Loucy (cell line): ENCODE data around the gene CFAP54.

ENCODE experiments used
- EZH2phosphoT487 ChIP-seq: fragments of 200-600 bp; IDR thresholded peaks from 2 replicates; pipeline ENCODE4 v1.6.1; 2018; ENCODE audit warnings: antibody characterized with exemption, mild to moderate bottlenecking, moderate library complexity, borderline replicate concordance
- TF ChIP-seq, protein P1 (sequence below): fragments of 200-600 bp; sonication (generic); conservative IDR thresholded peaks from 2 replicates; pipeline ENCODE4 v1.5.1; 2014; ENCODE audit warnings: mild to moderate bottlenecking, antibody characterized with exemption, low read length

- TF ChIP-seq, protein P1, sequence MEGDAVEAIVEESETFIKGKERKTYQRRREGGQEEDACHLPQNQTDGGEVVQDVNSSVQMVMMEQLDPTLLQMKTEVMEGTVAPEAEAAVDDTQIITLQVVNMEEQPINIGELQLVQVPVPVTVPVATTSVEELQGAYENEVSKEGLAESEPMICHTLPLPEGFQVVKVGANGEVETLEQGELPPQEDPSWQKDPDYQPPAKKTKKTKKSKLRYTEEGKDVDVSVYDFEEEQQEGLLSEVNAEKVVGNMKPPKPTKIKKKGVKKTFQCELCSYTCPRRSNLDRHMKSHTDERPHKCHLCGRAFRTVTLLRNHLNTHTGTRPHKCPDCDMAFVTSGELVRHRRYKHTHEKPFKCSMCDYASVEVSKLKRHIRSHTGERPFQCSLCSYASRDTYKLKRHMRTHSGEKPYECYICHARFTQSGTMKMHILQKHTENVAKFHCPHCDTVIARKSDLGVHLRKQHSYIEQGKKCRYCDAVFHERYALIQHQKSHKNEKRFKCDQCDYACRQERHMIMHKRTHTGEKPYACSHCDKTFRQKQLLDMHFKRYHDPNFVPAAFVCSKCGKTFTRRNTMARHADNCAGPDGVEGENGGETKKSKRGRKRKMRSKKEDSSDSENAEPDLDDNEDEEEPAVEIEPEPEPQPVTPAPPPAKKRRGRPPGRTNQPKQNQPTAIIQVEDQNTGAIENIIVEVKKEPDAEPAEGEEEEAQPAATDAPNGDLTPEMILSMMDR: no peak
- no peak for TF ChIP-seq EZH2phosphoT487
These were observed 254.2 kb downstream of the CFAP54 start for GRCh38 chr12:96743606-96744005.
